ENCODE measurements around the gene C20orf204.

GRCh38 chr20:64024141-64024990 is 11.6 kb upstream of the C20orf204 start:
- TF ChIP-seq CTCF (conservative IDR thresholded peaks at IDR 0.05; ENCODE audit: low read depth, low read length) (no peak), EZH2phosphoT487 (IDR thresholded peaks at IDR 0.05; ENCODE audit: borderline replicate concordance, low read length) (no peak)

Data from PC-3 (cell line).